Measurements from ENCODE around the gene KIAA1671.

KIAA1671 gene

GRCh38 chr22:24937114-24937513 lies 15.4 kb upstream of the KIAA1671 start:
- H3K4me1 ChIP-seq (ENCODE audit: control insufficient read depth, insufficient read depth, low read length) = 0 out of 2 replicates have a peak, but pooled peaks cover 4% of the 10 kb centered on the region
- H3K36me3 ChIP-seq (ENCODE audit: control insufficient read depth, insufficient read depth, low read length) = no peaks in the 10 kb centered on the region
- no peak overlapping the region for H3K27ac ChIP-seq (ENCODE audit: low read depth, low read length)
- no peak overlapping the region for H3K9ac ChIP-seq (ENCODE audit: low read depth, low read length)
- no peak overlapping the region for H3K4me3 ChIP-seq (ENCODE audit: low read depth, low read length)
- H3K27me3 ChIP-seq (ENCODE audit: control insufficient read depth, insufficient read depth, low read length) = no peaks in the 10 kb centered on the region
- no peaks in the 10 kb centered on the region for H3K9me3 ChIP-seq (ENCODE audit: control insufficient read depth, insufficient read depth, low read length)

GRCh38 chr22:24938741-24939341 lies 13.7 kb upstream of the KIAA1671 start:
- H3K27ac ChIP-seq (ENCODE audit: low read depth, low read length) = no peak overlapping the region

GRCh38 chr22:24942301-24942700 lies 10.2 kb upstream of the KIAA1671 start:
- Histone ChIP-seq H3K27me3 (ENCODE audit: control insufficient read depth, insufficient read depth, low read length) (no peaks in the 10 kb centered on the region), H3K4me3 (ENCODE audit: low read depth, low read length) (no peak overlapping the region), H3K27ac (ENCODE audit: low read depth, low read length) (no peak overlapping the region), H3K36me3 (ENCODE audit: control insufficient read depth, insufficient read depth, low read length) (no peaks in the 10 kb centered on the region), H3K9me3 (ENCODE audit: control insufficient read depth, insufficient read depth, low read length) (no peaks in the 10 kb centered on the region), H3K4me1 (ENCODE audit: control insufficient read depth, insufficient read depth, low read length) (0 out of 2 replicates have a peak, but pooled peaks cover 4% of the 10 kb centered on the region), H3K9ac (ENCODE audit: low read depth, low read length) (no peak overlapping the region)

More at GRCh38 chr22:24938741-24939341, 13.7 kb upstream of the KIAA1671 start:
- Histone ChIP-seq H3K9me3 (ENCODE audit: control insufficient read depth, insufficient read depth, low read length) (no peaks in the 10 kb centered on the region), H3K4me1 (ENCODE audit: control insufficient read depth, insufficient read depth, low read length) (0 out of 2 replicates have a peak, but pooled peaks cover 4% of the 10 kb centered on the region), H3K27me3 (ENCODE audit: control insufficient read depth, insufficient read depth, low read length) (no peaks in the 10 kb centered on the region), H3K4me3 (ENCODE audit: low read depth, low read length) (no peak overlapping the region), H3K9ac (ENCODE audit: low read depth, low read length) (no peak overlapping the region), H3K36me3 (ENCODE audit: control insufficient read depth, insufficient read depth, low read length) (no peaks in the 10 kb centered on the region)

- no peak overlapping the region for H3K9ac ChIP-seq (ENCODE audit: low read depth, low read length)
- H3K36me3 ChIP-seq (ENCODE audit: control insufficient read depth, insufficient read depth, low read length) = no peaks in the 10 kb centered on the region
- no peaks in the 10 kb centered on the region for H3K27me3 ChIP-seq (ENCODE audit: control insufficient read depth, insufficient read depth, low read length)
- no peak overlapping the region for H3K27ac ChIP-seq (ENCODE audit: low read depth, low read length)
- H3K4me3 ChIP-seq (ENCODE audit: low read depth, low read length) = no peak overlapping the region
- peaks cover 8% of the 10 kb centered on the region for H3K4me1 ChIP-seq (ENCODE audit: control insufficient read depth, insufficient read depth, low read length)
- no peaks in the 10 kb centered on the region for H3K9me3 ChIP-seq (ENCODE audit: control insufficient read depth, insufficient read depth, low read length)
These were observed 8.1 kb upstream of the KIAA1671 start for GRCh38 chr22:24944217-24944937.

- H3K9ac ChIP-seq (ENCODE audit: low read depth, low read length) = no peak overlapping the region
These were observed 7.1 kb upstream of the KIAA1671 start for GRCh38 chr22:24945430-24945829.

GRCh38 chr22:24947383-24947782 lies 5.1 kb upstream of the KIAA1671 start:
- H3K9ac ChIP-seq (ENCODE audit: low read depth, low read length) = no peak overlapping the region
- H3K27ac ChIP-seq (ENCODE audit: low read depth, low read length) = no peak overlapping the region
- H3K4me3 ChIP-seq (ENCODE audit: low read depth, low read length) = no peak overlapping the region
- no peaks in the 10 kb centered on the region for H3K27me3 ChIP-seq (ENCODE audit: control insufficient read depth, insufficient read depth, low read length)
- H3K36me3 ChIP-seq (ENCODE audit: control insufficient read depth, insufficient read depth, low read length) = no peaks in the 10 kb centered on the region
- no peaks in the 10 kb centered on the region for H3K9me3 ChIP-seq (ENCODE audit: control insufficient read depth, insufficient read depth, low read length)
- H3K4me1 ChIP-seq (ENCODE audit: control insufficient read depth, insufficient read depth, low read length) = peaks cover 20% of the 10 kb centered on the region

More at GRCh38 chr22:24945430-24945829, 7.1 kb upstream of the KIAA1671 start:
- Histone ChIP-seq H3K27me3 (ENCODE audit: control insufficient read depth, insufficient read depth, low read length) (no peaks in the 10 kb centered on the region), H3K4me1 (ENCODE audit: control insufficient read depth, insufficient read depth, low read length) (peaks cover 16% of the 10 kb centered on the region), H3K4me3 (ENCODE audit: low read depth, low read length) (no peak overlapping the region), H3K27ac (ENCODE audit: low read depth, low read length) (no peak overlapping the region), H3K9me3 (ENCODE audit: control insufficient read depth, insufficient read depth, low read length) (no peaks in the 10 kb centered on the region), H3K36me3 (ENCODE audit: control insufficient read depth, insufficient read depth, low read length) (no peaks in the 10 kb centered on the region)

- Histone ChIP-seq H3K27ac (ENCODE audit: low read depth, low read length) (no peak overlapping the region), H3K27me3 (ENCODE audit: control insufficient read depth, insufficient read depth, low read length) (no peaks in the 10 kb centered on the region), H3K4me3 (ENCODE audit: low read depth, low read length) (no peak overlapping the region), H3K4me1 (ENCODE audit: control insufficient read depth, insufficient read depth, low read length) (peaks cover 20% of the 10 kb centered on the region), H3K9me3 (ENCODE audit: control insufficient read depth, insufficient read depth, low read length) (no peaks in the 10 kb centered on the region), H3K9ac (ENCODE audit: low read depth, low read length) (no peak overlapping the region), H3K36me3 (ENCODE audit: control insufficient read depth, insufficient read depth, low read length) (no peaks in the 10 kb centered on the region)
These were observed 4.6 kb upstream of the KIAA1671 start for GRCh38 chr22:24947881-24948280.

- Histone ChIP-seq H3K9me3 (ENCODE audit: control insufficient read depth, insufficient read depth, low read length) (no peaks in the 10 kb centered on the region), H3K36me3 (ENCODE audit: control insufficient read depth, insufficient read depth, low read length) (no peaks in the 10 kb centered on the region), H3K9ac (ENCODE audit: low read depth, low read length) (no peak overlapping the region), H3K4me3 (ENCODE audit: low read depth, low read length) (no peak overlapping the region), H3K27ac (ENCODE audit: low read depth, low read length) (no peak overlapping the region), H3K27me3 (ENCODE audit: control insufficient read depth, insufficient read depth, low read length) (no peaks in the 10 kb centered on the region), H3K4me1 (ENCODE audit: control insufficient read depth, insufficient read depth, low read length) (peaks cover 21% of the 10 kb centered on the region)
These were observed 3.9 kb upstream of the KIAA1671 start for GRCh38 chr22:24948356-24949202.

GRCh38 chr22:24950272-24950902 lies 2.1 kb upstream of the KIAA1671 start:
- Histone ChIP-seq H3K4me3 (ENCODE audit: low read depth, low read length) (peak overlapping the region; percentile 38), H3K9ac (ENCODE audit: low read depth, low read length) (no peak overlapping the region), H3K27me3 (ENCODE audit: control insufficient read depth, insufficient read depth, low read length) (no peaks in the 10 kb centered on the region), H3K4me1 (ENCODE audit: control insufficient read depth, insufficient read depth, low read length) (peaks cover 29% of the 10 kb centered on the region), H3K27ac (ENCODE audit: low read depth, low read length) (peak overlapping the region; percentile 63), H3K36me3 (ENCODE audit: control insufficient read depth, insufficient read depth, low read length) (no peaks in the 10 kb centered on the region), H3K9me3 (ENCODE audit: control insufficient read depth, insufficient read depth, low read length) (no peaks in the 10 kb centered on the region)

GRCh38 chr22:24952837-24953383 lies 394 bp downstream of the KIAA1671 start:
- Histone ChIP-seq H3K27me3 (ENCODE audit: control insufficient read depth, insufficient read depth, low read length) (no peaks in the 10 kb centered on the region), H3K27ac (ENCODE audit: low read depth, low read length) (peak overlapping the region; percentile 78), H3K36me3 (ENCODE audit: control insufficient read depth, insufficient read depth, low read length) (no peaks in the 10 kb centered on the region), H3K9me3 (ENCODE audit: control insufficient read depth, insufficient read depth, low read length) (no peaks in the 10 kb centered on the region), H3K4me3 (ENCODE audit: low read depth, low read length) (peak overlapping the region; percentile 83), H3K9ac (ENCODE audit: low read depth, low read length) (peak overlapping the region; percentile 81), H3K4me1 (ENCODE audit: control insufficient read depth, insufficient read depth, low read length) (peaks cover 26% of the 10 kb centered on the region)

All from HUES48 (cell line).